Prostate gland (tissue), 2 donors: ENCODE measurements around the gene GOLT1A. TPM values are rescaled to one million over a fixed set of nuclear protein-coding genes. Genes with fewer than 3 reads are reported as not detected.
A peak's percentile ranks its signal among the peaks of the same experiment; 100 is the strongest.

ENCODE experiments used
- DNase-seq: peaks from one replicate; pipeline ENCODE4 v3.0.0-alpha.2; 2019; ENCODE audit warnings: low spot score
- H3K27ac ChIP-seq, 2 donors: fragments of 200-600 bp; sonication (generic); 2 replicates each; pipeline ENCODE4 v1.5.1; 2017 to 2019
- H3K27me3 ChIP-seq: fragments of 200-600 bp; sonication (generic); replicated peaks from 2 replicates; pipeline ENCODE4 v1.5.1; 2019; ENCODE audit not compliant: insufficient read depth
- H3K36me3 ChIP-seq, 2 donors: fragments of 200-600 bp; sonication (generic); 1 replicate in 1 of 2; 2 replicates in 1 of 2; pipeline versions ENCODE4 v1.5.1 to v1.8.1; 2017 to 2019
- H3K4me1 ChIP-seq: fragments of 200-600 bp; sonication (generic); replicated peaks from 2 replicates; pipeline ENCODE4 v1.5.1; 2019
- H3K4me3 ChIP-seq, 2 donors: fragments of 200-600 bp; sonication (generic); 2 replicates each; pipeline ENCODE4 v1.5.1; 2017 to 2019
- H3K9me3 ChIP-seq: fragments of 200-600 bp; sonication (generic); 2 replicates; pipeline ENCODE4 v1.5.1; 2017
- CTCF ChIP-seq, 4 experiments: fragments of 200-600 bp in 2 of 4; fragments of 450-650 bp in 2 of 4; sonication (generic) in 2 of 4; IDR thresholded peaks; 1 replicate in 3 of 4; 2 replicates in 1 of 4; pipeline ENCODE4 v1.5.1; 2016 to 2019; ENCODE audit warnings: antibody characterized with exemption in 4 of 4, mild to moderate bottlenecking in 2 of 4, moderate library complexity in 2 of 4
- POLR2A ChIP-seq: fragments of 450-650 bp; IDR thresholded peaks from one replicate; pipeline ENCODE4 v1.6.1; 2016; ENCODE audit warnings: antibody characterized with exemption, mild to moderate bottlenecking
- POLR2AphosphoS5 ChIP-seq: sonication (generic); formaldehyde crosslinking; IDR thresholded peaks from one replicate; pipeline ENCODE4 v1.6.1; 2017; ENCODE audit warnings: antibody characterized with exemption
- WGBS: methylation state at CpG from one replicate; pipeline ENCODE4 v1.1.5; 2018; 5-methylcytosine and 5-hydroxymethylcytosine counted together
- intact Hi-C: fragments of 100-400 bp; cut with DNase I; formaldehyde crosslinking; loops from one replicate; pipeline ENCODE4 v1.14.2; 2022
- total RNA-seq, 2 donors: library from RNA; depleted of rRNA; stranded (reverse); fragments of >200 nt; gene quantifications; one replicate each; pipeline ENCODE4 v1.1.0, GENCODE V29; 2016

GOLT1A gene
- total RNA-seq, 2 donors from 2014 or later = 3.0 to 3.6 TPM

GRCh38 chr1:204216236-204216635 is 2.4 kb upstream of the GOLT1A start:
- H3K27me3 ChIP-seq = no peaks in the 10 kb centered on the region
- no peak overlapping the region for H3K4me3 ChIP-seq
- no peaks in the 10 kb centered on the region for H3K36me3 ChIP-seq
- TF ChIP-seq POLR2AphosphoS5 (no peak), CTCF (IDR thresholded peaks at IDR 0.05) (no peak), POLR2A (no peak)
- intact Hi-C loops = no loop called here
- DNase-seq = no peak
- 91% methylated on average over 4 of the region's 4 CpGs for WGBS
- H3K4me1 ChIP-seq = no peaks in the 10 kb centered on the region
- no peak overlapping the region for H3K27ac ChIP-seq
- H3K9me3 ChIP-seq = no peaks in the 10 kb centered on the region

GRCh38 chr1:204212715-204213114 is 1.1 kb downstream of the GOLT1A start:
- no peaks in the 10 kb centered on the region for H3K4me1 ChIP-seq
- no peak for DNase-seq
- no peak overlapping the region for H3K27ac ChIP-seq
- WGBS = 99% methylated on average over 3 of the region's 3 CpGs
- H3K9me3 ChIP-seq = no peaks in the 10 kb centered on the region
- H3K4me3 ChIP-seq = no peak overlapping the region
- no peaks in the 10 kb centered on the region for H3K36me3 ChIP-seq
- intact Hi-C loops = loop anchor here (5.0 kb wide), 1 partner anchor 150 kb away; no protein-coding TSS in a partner anchor
- no peak for TF ChIP-seq POLR2AphosphoS5
- TF ChIP-seq POLR2A = no peak
- no peak for TF ChIP-seq CTCF (IDR thresholded peaks at IDR 0.05)
- H3K27me3 ChIP-seq = no peaks in the 10 kb centered on the region

- intact Hi-C loops = loop anchor here (5.0 kb wide), 1 partner anchor 151 kb away; no protein-coding TSS in a partner anchor
Measured at GRCh38 chr1:204211046-204211445, 2.7 kb downstream of the GOLT1A start.

GRCh38 chr1:204207136-204207616 is 6.6 kb downstream of the GOLT1A start:
- Histone ChIP-seq H3K27me3 (no peaks in the 10 kb centered on the region), H3K36me3 (no peaks in the 10 kb centered on the region), H3K4me3 (no peak overlapping the region), H3K27ac (no peak overlapping the region), H3K9me3 (no peaks in the 10 kb centered on the region), H3K4me1 (no peaks in the 10 kb centered on the region)
- TF ChIP-seq POLR2AphosphoS5 = peak; percentile 27
- TF ChIP-seq CTCF (IDR thresholded peaks at IDR 0.05) = peak; percentile 75 to 88 (median 81)
- TF ChIP-seq POLR2A = no peak
- WGBS = 18% methylated on average over 13 of the region's 13 CpGs
- intact Hi-C loops = loop anchor here (5.0 kb wide), 2 partner anchors 45 to 345 kb away; partner anchors contain the start of gene SNRPE
- DNase-seq = peak; percentile 65

More at GRCh38 chr1:204211046-204211445, 2.7 kb downstream of the GOLT1A start:
- Histone ChIP-seq H3K4me1 (no peaks in the 10 kb centered on the region), H3K4me3 (no peak overlapping the region), H3K27ac (no peak overlapping the region), H3K27me3 (no peaks in the 10 kb centered on the region), H3K9me3 (no peaks in the 10 kb centered on the region), H3K36me3 (no peaks in the 10 kb centered on the region)
- DNase-seq = no peak
- TF ChIP-seq POLR2AphosphoS5 (no peak), POLR2A (no peak), CTCF (IDR thresholded peaks at IDR 0.05) (no peak)
- WGBS = 81% methylated on average over 7 of the region's 7 CpGs

GRCh38 chr1:204206121-204206520 is 7.7 kb downstream of the GOLT1A start:
- Histone ChIP-seq H3K36me3 (no peaks in the 10 kb centered on the region), H3K4me1 (no peaks in the 10 kb centered on the region), H3K27ac (no peak overlapping the region), H3K4me3 (no peak overlapping the region), H3K27me3 (no peaks in the 10 kb centered on the region), H3K9me3 (no peaks in the 10 kb centered on the region)
- TF ChIP-seq CTCF (IDR thresholded peaks at IDR 0.05) (peak in 2 of 4 experiments; percentile 29 to 33), POLR2AphosphoS5 (no peak)
- no peak for DNase-seq
- intact Hi-C loops = loop anchor here (5.0 kb wide), 2 partner anchors 44 to 344 kb away; partner anchors contain the start of gene SNRPE
- 41% methylated on average over 2 of the region's 2 CpGs for WGBS
